K562 (cell line): ENCODE data around the gene DHRS13. TPM values are rescaled to one million over a fixed set of nuclear protein-coding genes. Genes with fewer than 3 reads are reported as not detected.

Experiments used
- EGR1 ChIP-seq: fragments of 450-650 bp; conservative IDR thresholded peaks from 2 replicates; pipeline ENCODE4 v1.6.1; 2017; ENCODE audit warnings: mild to moderate bottlenecking
- EHMT2 ChIP-seq: fragments of 450-650 bp; IDR thresholded peaks from 2 replicates; pipeline ENCODE4 v1.6.1; 2018; ENCODE audit warnings: antibody characterized with exemption
- FOXK2 ChIP-seq, 2 experiments: fragments of 450-650 bp; IDR thresholded peaks in 1 of 2; conservative IDR thresholded peaks in 1 of 2; 2 replicates each; pipeline ENCODE4 v1.6.1; 2016; ENCODE audit warnings: low read depth in 2 of 2, mild to moderate bottlenecking in 1 of 2
- HNRNPL ChIP-seq: fragments of 200-400 bp; formaldehyde crosslinking; IDR thresholded peaks from 2 replicates; pipeline ENCODE4 v1.6.1; 2017; ENCODE audit warnings: low read depth, mild to moderate bottlenecking, low read length
- MECOM ChIP-seq: fragments of 250-450 bp; sonication (Bioruptor Pico); IDR thresholded peaks from 2 replicates; pipeline ENCODE4 v1.8.0; 2022; ENCODE audit warnings: inconsistent platforms
- NBN ChIP-seq: fragments of 450-650 bp; IDR thresholded peaks from 2 replicates; pipeline ENCODE4 v1.6.1; 2016; ENCODE audit warnings: low read depth, mild to moderate bottlenecking
- NR2C2 ChIP-seq, 2 experiments: fragments of 200-800 bp in 1 of 2; sonication (Bioruptor generic) in 1 of 2; sonication (generic) in 1 of 2; formaldehyde crosslinking in 1 of 2; IDR thresholded peaks; 2 replicates each; pipeline versions ENCODE4 v1.6.1 to v1.8.0; 2016 to 2022; ENCODE audit warnings: mild to moderate bottlenecking in 1 of 2, missing compliant biosample characterization in 1 of 2, missing genetic modification characterization in 1 of 2, missing genetic modification reagents in 1 of 2
- PRPF4 ChIP-seq: fragments of 200-400 bp; formaldehyde crosslinking; IDR thresholded peaks from one replicate; pipeline ENCODE4 v1.6.1; 2017; ENCODE audit warnings: low read length, low read depth, mild to moderate bottlenecking; ENCODE audit not compliant: insufficient read depth, poor library complexity, severe bottlenecking
- SIN3A ChIP-seq, 2 experiments: fragments of 150-350 bp in 1 of 2; IDR thresholded peaks; 2 replicates each; pipeline ENCODE4 v1.6.1; 2011 to 2016; ENCODE audit warnings: borderline replicate concordance in 2 of 2, low read depth in 2 of 2, low read length in 2 of 2, mild to moderate bottlenecking in 2 of 2, moderate library complexity in 2 of 2; ENCODE audit not compliant: control insufficient read depth in 1 of 2
- TBP ChIP-seq: optimal IDR thresholded peaks from 2 replicates; pipeline ENCODE3; 2011; ENCODE audit warnings: low read depth, low read length, improper control_type of control experiment
- TEAD4 ChIP-seq, 2 experiments: sonication (generic) in 1 of 2; formaldehyde crosslinking in 1 of 2; IDR thresholded peaks; 2 replicates each; pipeline versions ENCODE4 v1.6.1 to v1.8.0; 2012 to 2022; ENCODE audit warnings: borderline replicate concordance in 1 of 2, inconsistent platforms in 1 of 2, low read length in 1 of 2, mild to moderate bottlenecking in 1 of 2, missing genetic modification reagents in 1 of 2
- XRCC5 ChIP-seq: fragments of 200-400 bp; formaldehyde crosslinking; IDR thresholded peaks from 2 replicates; pipeline ENCODE4 v1.6.1; 2017; ENCODE audit warnings: low read depth, mild to moderate bottlenecking, low read length
- ZNF696 ChIP-seq: fragments of 250-450 bp; sonication (Bioruptor Pico); conservative IDR thresholded peaks from 2 replicates; pipeline ENCODE4 v1.4.0; 2020; ENCODE audit warnings: mild to moderate bottlenecking, moderate library complexity
- ZNF77 ChIP-seq: fragments of 250-450 bp; sonication (Bioruptor Pico); IDR thresholded peaks from 2 replicates; pipeline ENCODE4 v1.5.0; 2020
- polyA plus RNA-seq, 8 experiments: library from polyadenylated mRNA; depleted of rRNA in 4 of 8; stranded (reverse) in 5 of 8; unstranded in 3 of 8; fragments of >200 nt; fragmentation: Nextera tagmentation in 2 of 8; fragmentation: Illumina TruSeq in 1 of 8; extraction: Ambion mirVana in 2 of 8; extraction: Trizol in 1 of 8; gene quantifications; 2 replicates each; pipeline versions ENCODE4 v1.2.1 to v1.2.3, GENCODE V29; 2011 to 2014; ENCODE audit warnings: inconsistent platforms in 1 of 8, missing spikeins in 1 of 8
- total RNA-seq, 7 experiments: library from RNA; depleted of rRNA in 6 of 7; stranded (reverse); fragments of >200 nt in 6 of 7; fragmentation: Illumina TruSeq in 2 of 7; extraction: Trizol in 2 of 7; gene quantifications; 2 replicates each; pipeline versions ENCODE4 v1.2.1 to v1.2.3, GENCODE V29; 2011 to 2021; ENCODE audit warnings: low replicate concordance in 1 of 7
- TF ChIP-seq, protein P1 (sequence below): fragments of 250-450 bp; sonication (Bioruptor Pico); IDR thresholded peaks from 2 replicates; pipeline ENCODE4 v1.5.0; 2021
- TF ChIP-seq, protein P2 (sequence below): sonication (generic); formaldehyde crosslinking; IDR thresholded peaks from 2 replicates; pipeline ENCODE4 v1.8.1; 2022; ENCODE audit warnings: missing genetic modification reagents
- TF ChIP-seq, protein P3 (sequence below): sonication (generic); formaldehyde crosslinking; IDR thresholded peaks from 2 replicates; pipeline ENCODE4 v1.8.0; 2023; ENCODE audit warnings: missing genetic modification reagents, mild to moderate bottlenecking, borderline replicate concordance

DHRS13 gene
- total and polyA plus RNA-seq, 9 of the 15 experiments (the other 6 are each of a cell fraction or from before 2014, with no cell fraction given), result 0.32 to 52.3 (median 34.3) TPM; not detected in 1

DNA sequence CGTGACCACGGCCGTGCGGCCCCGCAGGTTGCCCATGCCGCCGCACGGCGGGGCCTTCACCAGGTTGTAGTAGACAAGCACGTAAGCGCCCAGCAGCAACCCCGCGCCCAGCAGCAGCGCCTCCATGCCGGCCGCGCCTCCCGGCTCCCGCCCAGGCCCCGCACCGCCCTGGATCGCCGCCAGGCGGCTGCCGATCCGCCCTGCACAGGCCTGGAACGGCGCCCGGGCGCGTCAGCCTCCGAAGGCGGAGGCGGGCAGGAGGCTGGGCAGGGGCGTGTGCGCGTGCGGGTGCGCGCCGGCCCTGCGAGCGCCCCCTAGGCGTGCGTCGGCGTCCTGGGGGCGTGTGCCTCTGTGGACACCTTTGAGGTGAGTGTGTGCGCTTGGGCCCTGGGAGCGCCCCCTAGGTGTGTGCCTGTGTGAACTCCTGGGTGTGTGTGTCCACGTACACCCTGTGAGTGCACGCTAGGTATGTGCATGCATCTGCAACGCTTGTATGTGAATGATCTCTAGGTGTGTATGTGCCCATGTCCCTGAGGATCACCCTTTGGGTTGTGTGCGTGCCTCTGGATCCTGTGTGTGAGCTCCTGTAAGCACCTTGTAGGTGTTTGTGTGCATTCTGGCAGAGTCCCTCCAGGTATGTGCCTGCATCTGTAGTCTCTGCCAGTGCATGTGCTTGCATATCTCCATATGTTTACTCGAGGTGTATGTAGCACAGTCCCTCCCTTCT, at the start of gene DHRS13 (continued):
- TF ChIP-seq ZNF696 (CRISPR knock-in tag), result no peak
- no peak for TF ChIP-seq ZNF77 (CRISPR knock-in tag)
- peak; percentile 57 for TF ChIP-seq TEAD4 (IDR thresholded peaks at IDR 0.05; ENCODE audit: low read length)
- no peak for TF ChIP-seq TEAD4 (CRISPR knock-in tag; IDR thresholded peaks at IDR 0.05; ENCODE audit: borderline replicate concordance)
- TF ChIP-seq SIN3A (IDR thresholded peaks at IDR 0.05; ENCODE audit: borderline replicate concordance in 2 of 2, control insufficient read depth in 1 of 2, low read depth in 2 of 2, low read length in 2 of 2), result peak; percentile 90 to 96; a peak in 3 of 4 replicates
- TF ChIP-seq PRPF4, result peak; percentile 62
- TF ChIP-seq MECOM (CRISPR knock-in tag), result no peak
- TF ChIP-seq EGR1, result peak; percentile 96
- TF ChIP-seq EHMT2, result no peak
- TF ChIP-seq NR2C2 (CRISPR knock-in tag; IDR thresholded peaks at IDR 0.05), result no peak
- peak; percentile 81; the same call in 1 of the 2 replicates for TF ChIP-seq NR2C2 (tag; IDR thresholded peaks at IDR 0.05)
- TF ChIP-seq, protein P1, sequence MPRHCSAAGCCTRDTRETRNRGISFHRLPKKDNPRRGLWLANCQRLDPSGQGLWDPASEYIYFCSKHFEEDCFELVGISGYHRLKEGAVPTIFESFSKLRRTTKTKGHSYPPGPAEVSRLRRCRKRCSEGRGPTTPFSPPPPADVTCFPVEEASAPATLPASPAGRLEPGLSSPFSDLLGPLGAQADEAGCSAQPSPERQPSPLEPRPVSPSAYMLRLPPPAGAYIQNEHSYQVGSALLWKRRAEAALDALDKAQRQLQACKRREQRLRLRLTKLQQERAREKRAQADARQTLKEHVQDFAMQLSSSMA (CRISPR knock-in tag), result no peak
- TF ChIP-seq NBN, result no peak; the same call in 1 of the 2 replicates
- TF ChIP-seq, protein P2, sequence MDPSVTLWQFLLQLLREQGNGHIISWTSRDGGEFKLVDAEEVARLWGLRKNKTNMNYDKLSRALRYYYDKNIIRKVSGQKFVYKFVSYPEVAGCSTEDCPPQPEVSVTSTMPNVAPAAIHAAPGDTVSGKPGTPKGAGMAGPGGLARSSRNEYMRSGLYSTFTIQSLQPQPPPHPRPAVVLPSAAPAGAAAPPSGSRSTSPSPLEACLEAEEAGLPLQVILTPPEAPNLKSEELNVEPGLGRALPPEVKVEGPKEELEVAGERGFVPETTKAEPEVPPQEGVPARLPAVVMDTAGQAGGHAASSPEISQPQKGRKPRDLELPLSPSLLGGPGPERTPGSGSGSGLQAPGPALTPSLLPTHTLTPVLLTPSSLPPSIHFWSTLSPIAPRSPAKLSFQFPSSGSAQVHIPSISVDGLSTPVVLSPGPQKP, result no peak
- TF ChIP-seq, protein P3, sequence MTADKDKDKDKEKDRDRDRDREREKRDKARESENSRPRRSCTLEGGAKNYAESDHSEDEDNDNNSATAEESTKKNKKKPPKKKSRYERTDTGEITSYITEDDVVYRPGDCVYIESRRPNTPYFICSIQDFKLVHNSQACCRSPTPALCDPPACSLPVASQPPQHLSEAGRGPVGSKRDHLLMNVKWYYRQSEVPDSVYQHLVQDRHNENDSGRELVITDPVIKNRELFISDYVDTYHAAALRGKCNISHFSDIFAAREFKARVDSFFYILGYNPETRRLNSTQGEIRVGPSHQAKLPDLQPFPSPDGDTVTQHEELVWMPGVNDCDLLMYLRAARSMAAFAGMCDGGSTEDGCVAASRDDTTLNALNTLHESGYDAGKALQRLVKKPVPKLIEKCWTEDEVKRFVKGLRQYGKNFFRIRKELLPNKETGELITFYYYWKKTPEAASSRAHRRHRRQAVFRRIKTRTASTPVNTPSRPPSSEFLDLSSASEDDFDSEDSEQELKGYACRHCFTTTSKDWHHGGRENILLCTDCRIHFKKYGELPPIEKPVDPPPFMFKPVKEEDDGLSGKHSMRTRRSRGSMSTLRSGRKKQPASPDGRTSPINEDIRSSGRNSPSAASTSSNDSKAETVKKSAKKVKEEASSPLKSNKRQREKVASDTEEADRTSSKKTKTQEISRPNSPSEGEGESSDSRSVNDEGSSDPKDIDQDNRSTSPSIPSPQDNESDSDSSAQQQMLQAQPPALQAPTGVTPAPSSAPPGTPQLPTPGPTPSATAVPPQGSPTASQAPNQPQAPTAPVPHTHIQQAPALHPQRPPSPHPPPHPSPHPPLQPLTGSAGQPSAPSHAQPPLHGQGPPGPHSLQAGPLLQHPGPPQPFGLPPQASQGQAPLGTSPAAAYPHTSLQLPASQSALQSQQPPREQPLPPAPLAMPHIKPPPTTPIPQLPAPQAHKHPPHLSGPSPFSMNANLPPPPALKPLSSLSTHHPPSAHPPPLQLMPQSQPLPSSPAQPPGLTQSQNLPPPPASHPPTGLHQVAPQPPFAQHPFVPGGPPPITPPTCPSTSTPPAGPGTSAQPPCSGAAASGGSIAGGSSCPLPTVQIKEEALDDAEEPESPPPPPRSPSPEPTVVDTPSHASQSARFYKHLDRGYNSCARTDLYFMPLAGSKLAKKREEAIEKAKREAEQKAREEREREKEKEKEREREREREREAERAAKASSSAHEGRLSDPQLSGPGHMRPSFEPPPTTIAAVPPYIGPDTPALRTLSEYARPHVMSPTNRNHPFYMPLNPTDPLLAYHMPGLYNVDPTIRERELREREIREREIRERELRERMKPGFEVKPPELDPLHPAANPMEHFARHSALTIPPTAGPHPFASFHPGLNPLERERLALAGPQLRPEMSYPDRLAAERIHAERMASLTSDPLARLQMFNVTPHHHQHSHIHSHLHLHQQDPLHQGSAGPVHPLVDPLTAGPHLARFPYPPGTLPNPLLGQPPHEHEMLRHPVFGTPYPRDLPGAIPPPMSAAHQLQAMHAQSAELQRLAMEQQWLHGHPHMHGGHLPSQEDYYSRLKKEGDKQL (CRISPR knock-in tag), result no peak; the same call in 1 of the 2 replicates
- peak in 1 of 2 experiments; percentile 16; a peak in 1 of 4 replicates for TF ChIP-seq FOXK2 (conservative IDR thresholded peaks at IDR 0.05 in 1 of 2, IDR thresholded peaks at IDR 0.05 in 1 of 2; ENCODE audit: low read depth in 2 of 2)
- no peak for TF ChIP-seq TBP
- TF ChIP-seq XRCC5, result peak; percentile 98
- TF ChIP-seq HNRNPL, result peak; percentile 98
